WERI-Rb-1 (cell line): ENCODE results near the gene CBFA2T3.

Source experiments
- DNase-seq: peaks from one replicate; pipeline ENCODE4 v3.0.0-alpha.2; 2020
- H3K27ac ChIP-seq: fragments of 250-450 bp; sonication (Bioruptor Pico); 2 replicates; pipeline ENCODE4 v1.5.1; 2020; ENCODE audit warnings: mild to moderate bottlenecking, moderate library complexity
- H3K27me3 ChIP-seq: fragments of 250-450 bp; sonication (Bioruptor Pico); 2 replicates; pipeline ENCODE4 v1.5.1; 2021; ENCODE audit warnings: mild to moderate bottlenecking, low read depth, moderate library complexity; ENCODE audit not compliant: insufficient read depth, severe bottlenecking
- H3K36me3 ChIP-seq: fragments of 250-450 bp; sonication (Bioruptor Pico); 2 replicates; pipeline ENCODE4 v1.5.1; 2020; ENCODE audit warnings: mild to moderate bottlenecking, moderate library complexity
- H3K4me3 ChIP-seq: 2 replicates; pipeline ENCODE4 v1.5.1; 2011; ENCODE audit warnings: low read depth, mild to moderate bottlenecking, control low read depth, low read length
- H3K9me3 ChIP-seq: fragments of 250-450 bp; sonication (Bioruptor Pico); 2 replicates; pipeline ENCODE4 v1.5.1; 2021; ENCODE audit warnings: mild to moderate bottlenecking, moderate library complexity; ENCODE audit not compliant: severe bottlenecking
- CTCF ChIP-seq: IDR thresholded peaks from 2 replicates; pipeline ENCODE4 v1.5.1; 2011; ENCODE audit warnings: low read depth, mild to moderate bottlenecking, control low read depth, inconsistent platforms, low read length

The CBFA2T3 gene

GRCh38 chr16:88993946-88994600 lies 17.1 kb upstream of the CBFA2T3 start:
- Histone ChIP-seq H3K27ac (no peak overlapping the region), H3K4me3 (no peak overlapping the region), H3K27me3 (no peaks in the 10 kb centered on the region), H3K36me3 (no peaks in the 10 kb centered on the region), H3K9me3 (no peaks in the 10 kb centered on the region)
- DNase-seq: no peak
- TF ChIP-seq CTCF: no peak

- Histone ChIP-seq H3K27ac (no peak overlapping the region; the same call in 1 of the 2 replicates), H3K9me3 (no peaks in the 10 kb centered on the region), H3K4me3 (no peak overlapping the region), H3K27me3 (no peaks in the 10 kb centered on the region), H3K36me3 (no peaks in the 10 kb centered on the region)
- no peak for TF ChIP-seq CTCF
- DNase-seq: no peak
Measured at GRCh38 chr16:88993166-88993761, 16.3 kb upstream of the CBFA2T3 start.

GRCh38 chr16:88992351-88993165 lies 15.6 kb upstream of the CBFA2T3 start:
- no peak for TF ChIP-seq CTCF
- no peak overlapping the region for H3K4me3 ChIP-seq
- no peaks in the 10 kb centered on the region for H3K27me3 ChIP-seq
- H3K9me3 ChIP-seq: no peaks in the 10 kb centered on the region
- H3K36me3 ChIP-seq: no peaks in the 10 kb centered on the region
- peak; percentile 46 for DNase-seq
- H3K27ac ChIP-seq: no peak overlapping the region; the same call in 1 of the 2 replicates

GRCh38 chr16:88991813-88992350 lies 14.9 kb upstream of the CBFA2T3 start:
- Histone ChIP-seq H3K36me3 (no peaks in the 10 kb centered on the region), H3K9me3 (no peaks in the 10 kb centered on the region), H3K4me3 (no peak overlapping the region), H3K27ac (no peak overlapping the region), H3K27me3 (no peaks in the 10 kb centered on the region)
- no peak for TF ChIP-seq CTCF
- DNase-seq: no peak

- no peak for DNase-seq
- no peaks in the 10 kb centered on the region for H3K36me3 ChIP-seq
- no peaks in the 10 kb centered on the region for H3K27me3 ChIP-seq
- no peak for TF ChIP-seq CTCF
- no peak overlapping the region for H3K27ac ChIP-seq
- no peaks in the 10 kb centered on the region for H3K9me3 ChIP-seq
- H3K4me3 ChIP-seq: no peak overlapping the region
Measured at GRCh38 chr16:88989852-88990547, 13.0 kb upstream of the CBFA2T3 start.
